IMR-90 (cell line): ENCODE results near the gene OR6B1.

ENCODE experiments used
- CTCF ChIP-seq: conservative IDR thresholded peaks from 2 replicates; pipeline ENCODE4 v1.5.1; 2012; ENCODE audit warnings: mild to moderate bottlenecking, low read depth, low read length, improper control_type of control experiment
- ELK1 ChIP-seq: fragments of 150-350 bp; IDR thresholded peaks from 2 replicates; pipeline ENCODE4 v1.6.1; 2016; ENCODE audit warnings: low read depth, mild to moderate bottlenecking, low read length, moderate library complexity, borderline replicate concordance
- FOS ChIP-seq: fragments of 150-350 bp; IDR thresholded peaks from 2 replicates; pipeline ENCODE4 v1.6.1; 2016; ENCODE audit warnings: low read depth, low read length
- MAZ ChIP-seq: IDR thresholded peaks from 2 replicates; pipeline ENCODE4 v1.6.1; 2012; ENCODE audit warnings: low read depth, mild to moderate bottlenecking, low read length, improper control_type of control experiment, moderate library complexity, borderline replicate concordance
- POLR2A ChIP-seq: IDR thresholded peaks from 2 replicates; pipeline ENCODE4 v1.6.1; 2012; ENCODE audit warnings: mild to moderate bottlenecking, low read depth, low read length

- no peak for TF ChIP-seq CTCF
- no peak for TF ChIP-seq MAZ
- no peak for TF ChIP-seq FOS
- no peak for TF ChIP-seq POLR2A
- no peak for TF ChIP-seq ELK1
Observed at GRCh38 chr7:144032985-144033709, 33.0 kb downstream of the OR6B1 start.
